Measurements from ENCODE around the gene GFPT1.

GFPT1 gene

GRCh38 chr2:69310111-69311023 lies 76.7 kb downstream of the GFPT1 start:
- H3K4me1 ChIP-seq, result peaks cover 14% of the 10 kb centered on the region
- H2AFZ ChIP-seq, result peak overlapping the region; percentile 63
- no peak overlapping the region for H3K4me2 ChIP-seq (ENCODE audit: low read length)
- no peaks in the 10 kb centered on the region for H3K9me3 ChIP-seq (ENCODE audit: control insufficient read depth, low read length)
- H3K36me3 ChIP-seq (ENCODE audit: control insufficient read depth, insufficient read depth, low read length), result no peaks in the 10 kb centered on the region
- peak overlapping the region; percentile 72 for H3K27ac ChIP-seq
- no peak overlapping the region for H3K4me3 ChIP-seq (ENCODE audit: low read depth, low read length)
- no peak overlapping the region for H3K9ac ChIP-seq
- no peaks in the 10 kb centered on the region for H3K79me2 ChIP-seq
- no peaks in the 10 kb centered on the region for H3K27me3 ChIP-seq (ENCODE audit: control insufficient read depth, insufficient read depth, low read length)
- no peak for TF ChIP-seq CTCF (IDR thresholded peaks at IDR 0.05)

- TF ChIP-seq CTCF (IDR thresholded peaks at IDR 0.05), result no peak
- H3K9ac ChIP-seq, result no peak overlapping the region
- no peaks in the 10 kb centered on the region for H3K36me3 ChIP-seq (ENCODE audit: control insufficient read depth, insufficient read depth, low read length)
- peak overlapping the region; percentile 63 for H2AFZ ChIP-seq
- peaks cover 14% of the 10 kb centered on the region for H3K4me1 ChIP-seq
- H3K9me3 ChIP-seq (ENCODE audit: control insufficient read depth, low read length), result no peaks in the 10 kb centered on the region
- H3K27ac ChIP-seq, result peak overlapping the region; percentile 72
- no peak overlapping the region for H3K4me2 ChIP-seq (ENCODE audit: low read length)
- no peaks in the 10 kb centered on the region for H3K79me2 ChIP-seq
- no peaks in the 10 kb centered on the region for H3K27me3 ChIP-seq (ENCODE audit: control insufficient read depth, insufficient read depth, low read length)
- H3K4me3 ChIP-seq (ENCODE audit: low read depth, low read length), result no peak overlapping the region
These were observed 77.5 kb downstream of the GFPT1 start for GRCh38 chr2:69309351-69310110.

- no peak overlapping the region for H2AFZ ChIP-seq
- H3K4me3 ChIP-seq (ENCODE audit: low read depth, low read length), result no peak overlapping the region
- no peaks in the 10 kb centered on the region for H3K9me3 ChIP-seq (ENCODE audit: control insufficient read depth, low read length)
- H3K36me3 ChIP-seq (ENCODE audit: control insufficient read depth, insufficient read depth, low read length), result no peaks in the 10 kb centered on the region
- no peak overlapping the region for H3K4me2 ChIP-seq (ENCODE audit: low read length)
- no peak for TF ChIP-seq CTCF (IDR thresholded peaks at IDR 0.05)
- H3K79me2 ChIP-seq, result no peaks in the 10 kb centered on the region
- no peak overlapping the region for H3K27ac ChIP-seq
- peaks cover 14% of the 10 kb centered on the region for H3K4me1 ChIP-seq
- H3K9ac ChIP-seq, result no peak overlapping the region
- no peaks in the 10 kb centered on the region for H3K27me3 ChIP-seq (ENCODE audit: control insufficient read depth, insufficient read depth, low read length)
These were observed 78.7 kb downstream of the GFPT1 start for GRCh38 chr2:69308338-69308737.

GRCh38 chr2:69307579-69308064 lies 79.4 kb downstream of the GFPT1 start:
- peaks cover 14% of the 10 kb centered on the region for H3K4me1 ChIP-seq
- H3K4me3 ChIP-seq (ENCODE audit: low read depth, low read length), result no peak overlapping the region
- H3K9me3 ChIP-seq (ENCODE audit: control insufficient read depth, low read length), result no peaks in the 10 kb centered on the region
- H3K36me3 ChIP-seq (ENCODE audit: control insufficient read depth, insufficient read depth, low read length), result no peaks in the 10 kb centered on the region
- no peaks in the 10 kb centered on the region for H3K79me2 ChIP-seq
- no peaks in the 10 kb centered on the region for H3K27me3 ChIP-seq (ENCODE audit: control insufficient read depth, insufficient read depth, low read length)
- H3K27ac ChIP-seq, result no peak overlapping the region
- H2AFZ ChIP-seq, result peak overlapping the region; percentile 96
- peak overlapping the region; percentile 72 for H3K4me2 ChIP-seq (ENCODE audit: low read length)
- no peak overlapping the region for H3K9ac ChIP-seq
- peak; percentile 0 for TF ChIP-seq CTCF (IDR thresholded peaks at IDR 0.05)

Data from parathyroid adenoma (tissue), 2 donors.